Neural progenitor cell (in vitro differentiated cells): ENCODE measurements around the gene MC1R.

Source experiments
- CTCF ChIP-seq: fragments of 200-600 bp; sonication (generic); IDR thresholded peaks from 2 replicates; pipeline ENCODE4 v1.5.1; 2017; ENCODE audit warnings: antibody characterized with exemption, mild to moderate bottlenecking
- EZH2 ChIP-seq: fragments of 200-600 bp; sonication (generic); IDR thresholded peaks from 2 replicates; pipeline ENCODE4 v1.6.1; 2017; ENCODE audit warnings: antibody characterized with exemption, mild to moderate bottlenecking, moderate library complexity

GRCh38 chr16:89906140-89907025 lies 12.3 kb upstream of the MC1R start:
- TF ChIP-seq CTCF = no peak
- no peak for TF ChIP-seq EZH2
